GM12801 (cell line): Measurements from ENCODE around the gene SLC8A1.

Experiments used
- CTCF ChIP-seq: IDR thresholded peaks from one replicate; pipeline ENCODE4 v1.5.1; 2011; ENCODE audit warnings: control low read depth; ENCODE audit not compliant: insufficient read length; ENCODE audit errors: extremely low read depth

The SLC8A1 gene

GRCh38 chr2:40168546-40168945 lies 283.3 kb downstream of the SLC8A1 start:
- TF ChIP-seq CTCF: no peak

DNA sequence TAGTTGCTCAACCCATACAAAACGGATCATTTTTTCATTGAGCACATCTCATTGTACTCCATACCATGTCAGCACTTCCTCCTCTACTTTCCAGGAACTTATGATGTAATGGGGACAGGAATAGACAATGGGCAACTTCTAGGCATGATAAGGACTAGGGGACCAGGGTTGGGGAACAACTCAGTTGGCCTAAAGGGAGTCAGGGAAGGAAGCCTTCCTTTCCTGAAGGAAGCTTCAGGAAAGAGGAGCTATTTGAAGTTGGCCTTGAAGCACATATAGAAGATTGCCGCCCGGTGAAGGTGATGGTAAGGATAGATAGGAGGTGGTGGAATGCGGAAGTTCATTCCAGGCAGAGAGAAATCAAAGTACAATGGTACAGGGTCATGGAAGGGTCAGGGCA lies 283.9 kb downstream of the SLC8A1 start:
- TF ChIP-seq CTCF: no peak

DNA sequence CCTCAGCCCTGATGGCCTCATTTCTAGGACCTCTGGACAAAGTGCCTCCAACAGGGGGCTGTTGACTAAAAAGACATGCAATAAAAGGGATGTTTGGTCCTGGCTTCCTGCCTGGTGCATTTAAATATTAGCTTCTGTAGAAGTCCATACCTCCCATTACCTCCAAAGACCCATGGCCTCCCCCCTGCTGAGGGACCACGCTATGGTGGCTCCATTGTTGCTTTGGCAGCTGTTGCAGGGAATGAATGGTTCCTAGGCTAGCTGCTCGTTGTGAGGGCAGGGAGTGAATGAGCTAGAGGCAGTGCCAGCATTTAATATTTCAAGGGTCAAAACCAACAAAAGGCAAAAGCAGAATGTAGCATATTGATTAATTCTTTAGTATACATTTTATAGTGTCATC lies 285.9 kb downstream of the SLC8A1 start:
- no peak for TF ChIP-seq CTCF

- TF ChIP-seq CTCF: no peak
These were observed 286.4 kb downstream of the SLC8A1 start for GRCh38 chr2:40165509-40165844.

DNA sequence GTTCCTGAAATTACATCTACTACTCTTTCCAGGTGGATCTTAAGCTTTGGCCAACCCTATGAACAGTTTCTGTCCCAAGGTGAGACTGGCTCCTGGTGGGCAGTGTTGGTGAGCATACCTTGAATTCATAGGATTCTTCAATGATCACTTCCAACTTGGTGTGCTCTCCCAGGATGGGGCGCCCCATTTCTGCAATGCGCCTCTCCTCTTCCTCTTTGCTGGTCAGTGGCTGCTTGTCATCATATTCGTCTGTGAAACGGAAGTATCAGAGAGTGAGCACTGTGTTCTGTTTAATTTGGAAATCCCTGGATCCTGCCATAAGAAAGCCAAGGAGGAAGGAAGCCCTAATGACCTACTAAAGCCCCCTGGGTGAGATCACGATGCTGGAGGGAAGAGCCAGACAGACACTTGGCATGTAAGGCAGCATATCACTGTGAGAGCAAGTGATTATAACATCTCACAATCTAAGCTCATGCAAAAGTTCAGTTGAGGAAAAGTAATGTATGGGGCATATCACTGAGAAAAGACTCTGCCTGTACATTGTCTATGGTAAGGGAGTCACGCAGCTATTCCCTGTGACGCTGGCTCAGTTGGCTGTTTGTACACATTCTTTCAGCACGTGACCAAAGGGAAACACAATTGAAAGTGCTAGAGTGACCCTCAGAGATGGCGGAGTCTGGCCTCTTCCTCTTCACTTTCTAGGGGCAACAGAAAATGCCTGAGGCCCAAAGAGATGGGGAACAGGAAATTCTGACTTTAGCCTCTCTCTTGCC lies 287.0 kb downstream of the SLC8A1 start:
- TF ChIP-seq CTCF: no peak

DNA sequence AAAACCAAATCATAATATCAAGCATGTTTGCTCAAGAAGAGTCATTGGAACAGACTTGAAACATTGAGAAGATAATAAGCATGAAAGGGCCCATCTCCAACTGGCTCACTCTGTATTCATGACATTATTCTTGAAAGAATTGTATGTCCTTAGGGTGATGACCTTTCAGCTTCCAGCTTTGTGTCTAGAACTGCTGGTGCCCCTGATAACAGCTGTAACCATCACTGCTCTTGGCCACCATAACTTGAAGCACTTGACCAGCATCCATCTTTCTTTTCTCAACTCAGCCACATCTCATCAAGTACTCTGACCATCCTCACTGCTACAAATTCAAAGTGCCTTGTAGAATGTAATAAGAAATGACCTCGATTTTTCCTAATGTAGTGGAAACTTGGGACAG lies 289.9 kb downstream of the SLC8A1 start:
- TF ChIP-seq CTCF: no peak

- TF ChIP-seq CTCF: no peak
These were observed 291.1 kb downstream of the SLC8A1 start for GRCh38 chr2:40160751-40161218.
